Iris pigment epithelial cell (primary cell): ENCODE measurements around the gene FBXO45.
"Not testable (repeated sequence)": the region's sequence is repeated elsewhere in the genome, so short reads cannot be mapped to it uniquely, and the experiment has no call there.

Experiments
- DNase-seq: peaks from one replicate; pipeline ENCODE4 v3.0.0-alpha.2; 2011; ENCODE audit warnings: low read depth

The FBXO45 gene

GRCh38 chr3:196568246-196569002 is at the start of gene FBXO45, which contains the start of gene WDR53:
TSS of gene FBXO45 (plus strand) at chr3:196568660. CDS start at chr3:196568985, 325 bp downstream.
TSS of gene WDR53 (minus strand) at chr3:196568554. CDS start at chr3:196561475, 7,079 bp downstream.
- peak; percentile 96 for DNase-seq

- DNase-seq = peak; percentile 56
Measured at GRCh38 chr3:196518966-196519717, 49.3 kb upstream of the FBXO45 start.

GRCh38 chr3:196519718-196520082 is 48.8 kb upstream of the FBXO45 start:
- no peak for DNase-seq

GRCh38 chr3:196521291-196521690 is 47.2 kb upstream of the FBXO45 start:
- DNase-seq = not testable (repeated sequence)

- DNase-seq = no peak
Measured at GRCh38 chr3:196523841-196524240, 44.6 kb upstream of the FBXO45 start.

- DNase-seq = no peak
Measured at GRCh38 chr3:196524527-196524926, 43.9 kb upstream of the FBXO45 start.

GRCh38 chr3:196525141-196525540 is 43.3 kb upstream of the FBXO45 start:
- no peak for DNase-seq

- DNase-seq = peak; percentile 69
Measured at GRCh38 chr3:196528639-196529233, 39.7 kb upstream of the FBXO45 start.

- DNase-seq = no peak
Measured at GRCh38 chr3:196531418-196531817, 37.0 kb upstream of the FBXO45 start.

- peak; percentile 21 for DNase-seq
Measured at GRCh38 chr3:196533260-196533681, 35.2 kb upstream of the FBXO45 start.

- no peak for DNase-seq
Measured at GRCh38 chr3:196537319-196537984, 31.0 kb upstream of the FBXO45 start.

GRCh38 chr3:196541684-196542445 is 26.6 kb upstream of the FBXO45 start:
- no peak for DNase-seq

- DNase-seq = no peak
Measured at GRCh38 chr3:196544491-196544992, 23.9 kb upstream of the FBXO45 start.

GRCh38 chr3:196546537-196546936 is 21.9 kb upstream of the FBXO45 start:
- DNase-seq = no peak

- no peak for DNase-seq
Measured at GRCh38 chr3:196547067-196547466, 21.4 kb upstream of the FBXO45 start.

GRCh38 chr3:196549312-196549711 is 19.1 kb upstream of the FBXO45 start:
- DNase-seq = not testable (repeated sequence)

- not testable (repeated sequence) for DNase-seq
Measured at GRCh38 chr3:196550172-196550571, 18.3 kb upstream of the FBXO45 start.

- no peak for DNase-seq
Measured at GRCh38 chr3:196552253-196552652, 16.2 kb upstream of the FBXO45 start.

GRCh38 chr3:196553551-196553950 is 14.9 kb upstream of the FBXO45 start:
- no peak for DNase-seq

GRCh38 chr3:196554205-196554604 is 14.3 kb upstream of the FBXO45 start:
- DNase-seq = no peak

- peak; percentile 35 for DNase-seq
Measured at GRCh38 chr3:196555295-196555694, 13.2 kb upstream of the FBXO45 start.
